Thyroid gland (tissue), 4 donors: ENCODE data around the gene OCLN.

Experiments used
- POLR2A ChIP-seq, 2 donors: fragments of 450-650 bp; IDR thresholded peaks; one replicate each; pipeline ENCODE4 v1.6.1; 2017; ENCODE audit warnings: antibody characterized with exemption in 2 of 2, mild to moderate bottlenecking in 2 of 2, moderate library complexity in 1 of 2
- TF ChIP-seq, protein P1 (sequence below), 6 experiments: fragments of 200-600 bp in 3 of 6; fragments of 450-650 bp in 3 of 6; sonication (generic) in 3 of 6; IDR thresholded peaks; one replicate each; pipeline ENCODE4 v1.5.1; 2016 to 2019; ENCODE audit warnings: antibody characterized with exemption in 6 of 6, mild to moderate bottlenecking in 2 of 6, inconsistent platforms in 1 of 6, moderate library complexity in 1 of 6

DNA sequence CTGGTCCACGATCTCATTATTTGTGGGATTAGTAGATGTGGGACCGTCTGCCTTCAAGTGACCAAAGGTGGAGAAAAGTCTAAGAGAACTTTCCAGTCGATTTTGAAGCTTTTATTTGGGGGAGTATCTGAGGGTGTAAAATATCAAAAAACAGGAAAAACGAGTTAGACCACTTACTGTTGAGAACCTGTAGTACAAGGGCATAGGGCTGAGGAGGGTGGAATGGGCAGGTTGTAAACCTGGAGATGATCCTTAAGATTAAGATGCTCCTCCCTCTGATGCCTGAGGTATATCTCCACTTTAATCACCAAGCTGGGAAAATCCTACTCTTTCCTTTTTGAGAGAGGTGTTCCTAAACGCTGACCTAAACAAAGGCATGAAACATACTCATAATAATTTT lies 35.4 kb downstream of the OCLN start:
- no peak for TF ChIP-seq POLR2A (IDR thresholded peaks at IDR 0.05)
- TF ChIP-seq, protein P1, sequence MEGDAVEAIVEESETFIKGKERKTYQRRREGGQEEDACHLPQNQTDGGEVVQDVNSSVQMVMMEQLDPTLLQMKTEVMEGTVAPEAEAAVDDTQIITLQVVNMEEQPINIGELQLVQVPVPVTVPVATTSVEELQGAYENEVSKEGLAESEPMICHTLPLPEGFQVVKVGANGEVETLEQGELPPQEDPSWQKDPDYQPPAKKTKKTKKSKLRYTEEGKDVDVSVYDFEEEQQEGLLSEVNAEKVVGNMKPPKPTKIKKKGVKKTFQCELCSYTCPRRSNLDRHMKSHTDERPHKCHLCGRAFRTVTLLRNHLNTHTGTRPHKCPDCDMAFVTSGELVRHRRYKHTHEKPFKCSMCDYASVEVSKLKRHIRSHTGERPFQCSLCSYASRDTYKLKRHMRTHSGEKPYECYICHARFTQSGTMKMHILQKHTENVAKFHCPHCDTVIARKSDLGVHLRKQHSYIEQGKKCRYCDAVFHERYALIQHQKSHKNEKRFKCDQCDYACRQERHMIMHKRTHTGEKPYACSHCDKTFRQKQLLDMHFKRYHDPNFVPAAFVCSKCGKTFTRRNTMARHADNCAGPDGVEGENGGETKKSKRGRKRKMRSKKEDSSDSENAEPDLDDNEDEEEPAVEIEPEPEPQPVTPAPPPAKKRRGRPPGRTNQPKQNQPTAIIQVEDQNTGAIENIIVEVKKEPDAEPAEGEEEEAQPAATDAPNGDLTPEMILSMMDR (IDR thresholded peaks at IDR 0.05): no peak
